CD14-positive monocyte (primary cell): Measurements from ENCODE around the gene LRP1-AS. TPM values are rescaled to one million over a fixed set of nuclear protein-coding genes. Genes with fewer than 3 reads are reported as not detected.

Source experiments
- DNase-seq, 3 donors: peaks; one replicate each; pipeline ENCODE4 v3.0.0-alpha.2; 2011 to 2022
- H2AFZ ChIP-seq: 2 replicates; pipeline ENCODE4 v1.6.0; 2012; ENCODE audit warnings: mild to moderate bottlenecking, low read depth, low read length, inconsistent platforms; ENCODE audit not compliant: insufficient read depth, poor library complexity, severe bottlenecking
- H3K27ac ChIP-seq, 2 donors: 1 replicate in 1 of 2; 2 replicates in 1 of 2; pipeline ENCODE4 v1.5.1; 2012 to 2013; ENCODE audit warnings: low read length in 2 of 2, control low read depth in 1 of 2, inconsistent platforms in 1 of 2, low read depth in 1 of 2, mild to moderate bottlenecking in 1 of 2
- H3K27me3 ChIP-seq, 2 donors: one replicate each; pipeline versions ENCODE4 v1.6.0 to v1.6.1; 2011 to 2013; ENCODE audit warnings: low read length in 2 of 2; ENCODE audit not compliant: control insufficient read depth in 2 of 2, insufficient read depth in 2 of 2
- H3K36me3 ChIP-seq, 2 donors: replicated peaks in 1 of 2; 1 replicate in 1 of 2; 2 replicates in 1 of 2; pipeline versions ENCODE4 v1.5.1 to v1.6.1; 2012 to 2013; ENCODE audit warnings: low read length in 2 of 2, control low read depth in 1 of 2, inconsistent platforms in 1 of 2, mild to moderate bottlenecking in 1 of 2; ENCODE audit not compliant: insufficient read depth in 2 of 2, control insufficient read depth in 1 of 2
- H3K4me1 ChIP-seq, 2 donors: 1 replicate in 1 of 2; 2 replicates in 1 of 2; pipeline versions ENCODE4 v1.5.1 to v1.6.1; 2012 to 2013; ENCODE audit warnings: low read length in 2 of 2, control low read depth in 1 of 2, inconsistent platforms in 1 of 2, mild to moderate bottlenecking in 1 of 2, moderate library complexity in 1 of 2; ENCODE audit not compliant: insufficient read depth in 2 of 2, control insufficient read depth in 1 of 2
- H3K4me2 ChIP-seq: replicated peaks from 2 replicates; pipeline ENCODE3; 2012; ENCODE audit warnings: low read length, moderate library complexity, mild to moderate bottlenecking; ENCODE audit not compliant: poor library complexity, severe bottlenecking; ENCODE audit errors: extremely low read depth
- H3K4me3 ChIP-seq, 3 experiments: fragments of 200-600 bp in 1 of 3; sonication (generic) in 1 of 3; replicated peaks in 1 of 3; 1 replicate in 2 of 3; 2 replicates in 1 of 3; pipeline ENCODE4 v1.5.1; 2011 to 2013; ENCODE audit warnings: low read length in 3 of 3, mild to moderate bottlenecking in 3 of 3, control low read depth in 2 of 3, low read depth in 2 of 3, inconsistent platforms in 1 of 3, moderate library complexity in 1 of 3
- H3K79me2 ChIP-seq: 2 replicates; pipeline ENCODE4 v1.6.0; 2012; ENCODE audit warnings: mild to moderate bottlenecking, control low read depth, inconsistent platforms, low read length, moderate library complexity; ENCODE audit not compliant: insufficient read depth
- H3K9ac ChIP-seq: 2 replicates; pipeline ENCODE4 v1.6.0; 2017; ENCODE audit warnings: low read length, mild to moderate bottlenecking; ENCODE audit not compliant: insufficient read depth, poor library complexity, severe bottlenecking
- H3K9me3 ChIP-seq, 2 donors: replicated peaks in 1 of 2; 1 replicate in 1 of 2; 2 replicates in 1 of 2; pipeline versions ENCODE4 v1.5.1 to v1.6.1; 2012 to 2013; ENCODE audit warnings: low read length in 2 of 2, control low read depth in 1 of 2; ENCODE audit not compliant: control insufficient read depth in 1 of 2, insufficient read depth in 1 of 2
- H4K20me1 ChIP-seq: 2 replicates; pipeline ENCODE4 v1.6.0; 2012; ENCODE audit warnings: mild to moderate bottlenecking, low read length, control low read depth, moderate library complexity; ENCODE audit not compliant: insufficient read depth
- H3K27ac Mint-ChIP-seq, 7 donors: one replicate each; pipeline ENCODE4 v1.8.0; 2020; ENCODE audit warnings: mild to moderate bottlenecking in 7 of 7, mixed read lengths in 7 of 7, moderate library complexity in 6 of 7, inconsistent platforms in 2 of 7
- H3K27me3 Mint-ChIP-seq, 3 donors: one replicate each; pipeline ENCODE4 v1.8.0; 2021 to 2022; ENCODE audit warnings: low read depth in 3 of 3, mild to moderate bottlenecking in 3 of 3, mixed read lengths in 3 of 3, moderate library complexity in 3 of 3, inconsistent platforms in 1 of 3
- H3K36me3 Mint-ChIP-seq, 2 donors: one replicate each; pipeline ENCODE4 v1.8.0; 2020; ENCODE audit warnings: mixed read lengths in 2 of 2, inconsistent platforms in 1 of 2, mild to moderate bottlenecking in 1 of 2
- H3K4me1 Mint-ChIP-seq: one replicate; pipeline ENCODE4 v1.8.0; 2020; ENCODE audit warnings: mild to moderate bottlenecking, mixed read lengths
- H3K4me3 Mint-ChIP-seq, 2 donors: one replicate each; pipeline ENCODE4 v1.8.0; 2020; ENCODE audit warnings: mild to moderate bottlenecking in 2 of 2, mixed read lengths in 2 of 2, moderate library complexity in 1 of 2
- H3K9me3 Mint-ChIP-seq, 7 donors: one replicate each; pipeline ENCODE4 v1.8.0; 2020 to 2022; ENCODE audit warnings: mixed read lengths in 7 of 7, mild to moderate bottlenecking in 6 of 7, moderate library complexity in 6 of 7, inconsistent platforms in 2 of 7
- CTCF ChIP-seq: fragments of 200-600 bp; IDR thresholded peaks from one replicate; pipeline ENCODE4 v1.8.0; 2022; ENCODE audit warnings: antibody characterized with exemption, mild to moderate bottlenecking
- WGBS: methylation state at CpG from one replicate; pipeline ENCODE4 v1.1.5; 2013; ENCODE audit warnings: missing lambda C conversion rate; ENCODE audit not compliant: insufficient coverage; 5-methylcytosine and 5-hydroxymethylcytosine counted together
- intact Hi-C, 2 donors: fragments of 100-400 bp; cut with micrococcal nuclease; formaldehyde crosslinking; loops; one replicate each; pipeline versions ENCODE4 v1.15.0 to v1.15.1; 2023
- polyA plus RNA-seq, 3 donors: library from polyadenylated mRNA; depleted of rRNA in 1 of 3; unstranded in 2 of 3; stranded (reverse) in 1 of 3; fragments of 300-500 nt in 2 of 3; fragments of >200 nt in 1 of 3; fragmentation: Illumina TruSeq in 2 of 3; gene quantifications; 1 replicate in 2 of 3; 2 replicates in 1 of 3; pipeline ENCODE4 v1.2.3, GENCODE V29; 2012 to 2021

The LRP1-AS gene
- polyA plus RNA-seq, 3 donors: 0.35 to 1.5 TPM; not detected in 1

GRCh38 chr12:57141249-57141648 lies 6.2 kb downstream of the LRP1-AS start:
- peaks cover 0 to 8% (median 0%) of the 10 kb centered on the region in 3 donors for H3K27me3 Mint-ChIP-seq
- Histone ChIP-seq H3K9ac (no peak overlapping the region), H4K20me1 (peaks cover 100% of the 10 kb centered on the region), H3K27me3 (no peaks in the 10 kb centered on the region), H3K36me3 (peaks cover 80 to 95% of the 10 kb centered on the region in 2 donors), H3K79me2 (peaks cover 44% of the 10 kb centered on the region), H3K27ac (no peak overlapping the region), H2AFZ (no peak overlapping the region), H3K4me1 (peaks cover 39 to 51% of the 10 kb centered on the region in 2 donors), H3K4me3 (no peak overlapping the region), H3K4me2 (no peak overlapping the region), H3K9me3 (no peaks in the 10 kb centered on the region)
- WGBS: 95% methylated on average over 7 of the region's 8 CpGs
- peaks cover 66% of the 10 kb centered on the region for H3K4me1 Mint-ChIP-seq
- TF ChIP-seq CTCF: no peak
- intact Hi-C loops: no loop called here
- no peak overlapping the region for H3K27ac Mint-ChIP-seq
- H3K36me3 Mint-ChIP-seq: peaks cover 81 to 87% of the 10 kb centered on the region in 2 donors
- DNase-seq: no peak
- no peak overlapping the region for H3K4me3 Mint-ChIP-seq
- H3K9me3 Mint-ChIP-seq: no peaks in the 10 kb centered on the region

GRCh38 chr12:57139796-57140649 lies 7.4 kb downstream of the LRP1-AS start:
- Histone ChIP-seq H3K27ac (peak overlapping the region in 1 of 2 donors; percentile 67), H3K9me3 (no peaks in the 10 kb centered on the region), H3K4me2 (no peak overlapping the region), H4K20me1 (peaks cover 100% of the 10 kb centered on the region), H3K9ac (no peak overlapping the region), H3K4me1 (peaks cover 32 to 49% of the 10 kb centered on the region in 2 donors), H3K4me3 (no peak overlapping the region), H3K79me2 (peaks cover 44% of the 10 kb centered on the region), H3K36me3 (peaks cover 80 to 95% of the 10 kb centered on the region in 2 donors), H2AFZ (no peak overlapping the region), H3K27me3 (no peaks in the 10 kb centered on the region)
- H3K4me1 Mint-ChIP-seq: peaks cover 59% of the 10 kb centered on the region
- H3K9me3 Mint-ChIP-seq: no peaks in the 10 kb centered on the region
- peak overlapping the region; percentile 1 to 86 (median 42) for H3K27ac Mint-ChIP-seq
- TF ChIP-seq CTCF: no peak
- peaks cover 0 to 8% (median 0%) of the 10 kb centered on the region in 3 donors for H3K27me3 Mint-ChIP-seq
- no peak for DNase-seq
- intact Hi-C loops: no loop called here
- WGBS: 63% methylated on average over 3 of the region's 6 CpGs
- peaks cover 80 to 83% of the 10 kb centered on the region in 2 donors for H3K36me3 Mint-ChIP-seq
- H3K4me3 Mint-ChIP-seq: no peak overlapping the region
